H9 (cell line): ENCODE data around the gene ATG13. TPM values are rescaled to one million over a fixed set of nuclear protein-coding genes. Genes with fewer than 3 reads are reported as not detected.

Experiments used
- DNase-seq: peaks from one replicate; pipeline ENCODE4 v3.0.0-alpha.2; 2017
- H2AFZ ChIP-seq: one replicate; pipeline ENCODE4 v1.6.1; 2013; ENCODE audit warnings: mild to moderate bottlenecking, low read length, control low read depth, moderate library complexity
- H2AK5ac ChIP-seq: 2 replicates; pipeline ENCODE4 v1.6.1; 2013; ENCODE audit warnings: low read length, control low read depth, mixed read lengths; ENCODE audit not compliant: insufficient read length
- H2BK120ac ChIP-seq: one replicate; pipeline ENCODE4 v1.6.1; 2013; ENCODE audit warnings: low read depth, mild to moderate bottlenecking, low read length, control low read depth, inconsistent platforms; ENCODE audit not compliant: poor library complexity, severe bottlenecking
- H2BK12ac ChIP-seq: 2 replicates; pipeline ENCODE4 v1.6.1; 2013; ENCODE audit warnings: low read length, control low read depth, mixed read lengths, low read depth; ENCODE audit not compliant: insufficient read length
- H2BK15ac ChIP-seq: 2 replicates; pipeline ENCODE4 v1.6.1; 2013; ENCODE audit warnings: low read depth, low read length, control low read depth
- H2BK20ac ChIP-seq: one replicate; pipeline ENCODE4 v1.6.1; 2013; ENCODE audit warnings: low read depth, mild to moderate bottlenecking, low read length, control low read depth, inconsistent platforms; ENCODE audit not compliant: poor library complexity, severe bottlenecking
- H2BK5ac ChIP-seq: 2 replicates; pipeline ENCODE4 v1.6.1; 2013; ENCODE audit warnings: low read length, control low read depth, mixed read lengths; ENCODE audit not compliant: insufficient read length
- H3K14ac ChIP-seq: 2 replicates; pipeline ENCODE4 v1.6.1; 2013; ENCODE audit warnings: low read length, control low read depth; ENCODE audit not compliant: insufficient read depth
- H3K18ac ChIP-seq: 2 replicates; pipeline ENCODE4 v1.6.1; 2013; ENCODE audit warnings: low read depth, mild to moderate bottlenecking, mixed read lengths, low read length, control low read depth; ENCODE audit not compliant: insufficient read length
- H3K23ac ChIP-seq: 2 replicates; pipeline ENCODE4 v1.6.1; 2013; ENCODE audit warnings: low read length, control low read depth, mixed read lengths, low read depth; ENCODE audit not compliant: insufficient read length
- H3K23me2 ChIP-seq: 2 replicates; pipeline ENCODE4 v1.6.1; 2013; ENCODE audit warnings: low read depth, mild to moderate bottlenecking, mixed read lengths, low read length, control low read depth; ENCODE audit not compliant: insufficient read length, poor library complexity, severe bottlenecking
- H3K27ac ChIP-seq: 2 replicates; pipeline ENCODE4 v1.5.1; 2013; ENCODE audit warnings: low read length, control low read depth, mixed read lengths, low read depth; ENCODE audit not compliant: insufficient read length
- H3K27me3 ChIP-seq: 2 replicates; pipeline ENCODE4 v1.6.1; 2013; ENCODE audit warnings: low read length, control low read depth, inconsistent platforms; ENCODE audit not compliant: insufficient read depth
- H3K4ac ChIP-seq: 2 replicates; pipeline ENCODE4 v1.6.1; 2013; ENCODE audit warnings: low read depth, mild to moderate bottlenecking, control low read depth, inconsistent platforms, low read length, moderate library complexity
- H3K4me1 ChIP-seq: 2 replicates; pipeline ENCODE4 v1.6.1; 2013; ENCODE audit warnings: low read length, control low read depth, inconsistent platforms; ENCODE audit not compliant: insufficient read depth
- H3K4me2 ChIP-seq: 2 replicates; pipeline ENCODE4 v1.6.1; 2013; ENCODE audit warnings: low read length, control low read depth, mixed read lengths; ENCODE audit not compliant: insufficient read length, insufficient read depth
- H3K56ac ChIP-seq: 2 replicates; pipeline ENCODE4 v1.6.1; 2013; ENCODE audit warnings: low read depth, mild to moderate bottlenecking, mixed read lengths, low read length, control low read depth; ENCODE audit not compliant: insufficient read length
- H3K79me1 ChIP-seq: 2 replicates; pipeline ENCODE4 v1.6.1; 2013; ENCODE audit warnings: low read depth, mild to moderate bottlenecking, moderate library complexity, low read length, control low read depth, inconsistent platforms; ENCODE audit not compliant: insufficient read depth, poor library complexity, severe bottlenecking
- H3K79me2 ChIP-seq: 2 replicates; pipeline ENCODE4 v1.6.1; 2013; ENCODE audit warnings: low read length, control low read depth, inconsistent platforms; ENCODE audit not compliant: insufficient read depth
- H3K9ac ChIP-seq: 2 replicates; pipeline ENCODE4 v1.6.1; 2013; ENCODE audit warnings: low read length, control low read depth, mixed read lengths; ENCODE audit not compliant: insufficient read length; ENCODE audit errors: extremely low read depth
- H3K9me3 ChIP-seq: one replicate; pipeline ENCODE4 v1.6.1; 2013; ENCODE audit warnings: low read depth, low read length, inconsistent platforms; ENCODE audit not compliant: control insufficient read depth
- H3T11ph ChIP-seq: one replicate; pipeline ENCODE4 v1.6.1; 2013; ENCODE audit warnings: mild to moderate bottlenecking, low read length, control low read depth, inconsistent platforms
- H4K20me1 ChIP-seq: one replicate; pipeline ENCODE4 v1.6.1; 2013; ENCODE audit not compliant: control insufficient read depth, insufficient read length, insufficient read depth
- H4K5ac ChIP-seq: 2 replicates; pipeline ENCODE4 v1.6.1; 2013; ENCODE audit warnings: low read depth, mild to moderate bottlenecking, mixed read lengths, low read length, control low read depth; ENCODE audit not compliant: insufficient read length
- H4K8ac ChIP-seq: replicated peaks from 2 replicates; pipeline ENCODE4 v1.6.1; 2013; ENCODE audit warnings: low read length, control low read depth, mixed read lengths, low read depth; ENCODE audit not compliant: insufficient read length
- H4K91ac ChIP-seq: 2 replicates; pipeline ENCODE4 v1.6.1; 2013; ENCODE audit warnings: low read depth, mild to moderate bottlenecking, moderate library complexity, mixed read lengths, low read length, control low read depth; ENCODE audit not compliant: insufficient read length
- H3K27ac Mint-ChIP-seq, 3 experiments: 2 replicates in 2 of 3; 3 replicates in 1 of 3; pipeline ENCODE4 v1.8.0; 2020 to 2021; ENCODE audit warnings: mixed read lengths in 3 of 3, mild to moderate bottlenecking in 1 of 3, moderate library complexity in 1 of 3
- H3K27me3 Mint-ChIP-seq: 2 replicates; pipeline ENCODE4 v1.8.0; 2021; ENCODE audit warnings: low read depth, mild to moderate bottlenecking, moderate library complexity, mixed read lengths
- H3K36me3 Mint-ChIP-seq, 3 experiments: 2 replicates in 2 of 3; 3 replicates in 1 of 3; pipeline ENCODE4 v1.8.0; 2020 to 2021; ENCODE audit warnings: low read depth in 3 of 3, mixed read lengths in 3 of 3; ENCODE audit not compliant: insufficient read depth in 1 of 3
- H3K4me1 Mint-ChIP-seq, 2 experiments: 2 replicates each; pipeline ENCODE4 v1.8.0; 2020; ENCODE audit warnings: mixed read lengths in 2 of 2
- H3K4me3 Mint-ChIP-seq, 2 experiments: 2 replicates in 1 of 2; 3 replicates in 1 of 2; pipeline ENCODE4 v1.8.0; 2020 to 2021; ENCODE audit warnings: mild to moderate bottlenecking in 2 of 2, mixed read lengths in 2 of 2, moderate library complexity in 1 of 2
- H3K9me3 Mint-ChIP-seq, 2 experiments: 2 replicates in 1 of 2; 3 replicates in 1 of 2; pipeline ENCODE4 v1.8.0; 2020; ENCODE audit warnings: mild to moderate bottlenecking in 2 of 2, mixed read lengths in 2 of 2, moderate library complexity in 1 of 2
- WGBS: extraction: QIAGEN DNeasy Blood & Tissue Kit; methylation state at CpG from one replicate; pipeline ENCODE4 v1.1.7; 2013; ENCODE audit warnings: missing lambda C conversion rate, low lambda C conversion rate, mixed read lengths; ENCODE audit not compliant: insufficient read length; ENCODE audit errors: extremely low coverage; 5-methylcytosine and 5-hydroxymethylcytosine counted together
- total RNA-seq: library from RNA; stranded (reverse); gene quantifications from 2 replicates; pipeline ENCODE4 v1.2.1, GENCODE V29; 2021
- TF ChIP-seq, protein P1 (sequence below): fragments of 200-600 bp; sonication (generic); conservative IDR thresholded peaks from 3 replicates; pipeline ENCODE4 v1.8.0; 2021; ENCODE audit warnings: antibody characterized with exemption, mild to moderate bottlenecking

Gene ATG13
- total RNA-seq, 1 experiment from 2014 or later, result 79.1 TPM

DNA sequence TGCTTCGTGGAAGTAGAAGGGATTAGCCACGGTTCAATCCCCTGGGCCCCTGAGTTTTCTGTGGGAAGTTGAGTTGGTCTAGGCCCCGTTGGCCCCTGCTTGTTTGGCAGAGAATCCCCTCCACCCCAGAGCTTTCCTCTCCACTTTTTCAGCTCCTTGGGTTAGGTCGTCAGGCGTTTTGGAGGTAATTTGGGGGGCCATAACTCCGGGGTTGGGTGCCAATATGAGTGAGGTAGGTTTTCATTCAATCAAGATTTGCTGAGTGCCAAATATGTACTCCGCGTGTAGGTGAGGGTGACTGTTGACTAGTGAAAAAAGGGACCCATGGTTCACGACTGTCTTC, 590 bp downstream of the ATG13 start:
- H3K4me1 ChIP-seq, result no peaks in the 10 kb centered on the region
- H3K27ac Mint-ChIP-seq, result peak overlapping the region; percentile 100
- TF ChIP-seq, protein P1, sequence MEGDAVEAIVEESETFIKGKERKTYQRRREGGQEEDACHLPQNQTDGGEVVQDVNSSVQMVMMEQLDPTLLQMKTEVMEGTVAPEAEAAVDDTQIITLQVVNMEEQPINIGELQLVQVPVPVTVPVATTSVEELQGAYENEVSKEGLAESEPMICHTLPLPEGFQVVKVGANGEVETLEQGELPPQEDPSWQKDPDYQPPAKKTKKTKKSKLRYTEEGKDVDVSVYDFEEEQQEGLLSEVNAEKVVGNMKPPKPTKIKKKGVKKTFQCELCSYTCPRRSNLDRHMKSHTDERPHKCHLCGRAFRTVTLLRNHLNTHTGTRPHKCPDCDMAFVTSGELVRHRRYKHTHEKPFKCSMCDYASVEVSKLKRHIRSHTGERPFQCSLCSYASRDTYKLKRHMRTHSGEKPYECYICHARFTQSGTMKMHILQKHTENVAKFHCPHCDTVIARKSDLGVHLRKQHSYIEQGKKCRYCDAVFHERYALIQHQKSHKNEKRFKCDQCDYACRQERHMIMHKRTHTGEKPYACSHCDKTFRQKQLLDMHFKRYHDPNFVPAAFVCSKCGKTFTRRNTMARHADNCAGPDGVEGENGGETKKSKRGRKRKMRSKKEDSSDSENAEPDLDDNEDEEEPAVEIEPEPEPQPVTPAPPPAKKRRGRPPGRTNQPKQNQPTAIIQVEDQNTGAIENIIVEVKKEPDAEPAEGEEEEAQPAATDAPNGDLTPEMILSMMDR, result no peak
- peak overlapping the region; percentile 90 to 92 for H3K4me3 Mint-ChIP-seq
- WGBS, result no CpG with 5 or more reads among the region's 9 CpGs
- no peak overlapping the region for H3K56ac ChIP-seq
- H3K4me2 ChIP-seq, result peak overlapping the region; percentile 86
- peak overlapping the region; percentile 98 for H3K18ac ChIP-seq
- no peak overlapping the region for H2BK15ac ChIP-seq
- no peaks in the 10 kb centered on the region for H4K20me1 ChIP-seq
- H3K4ac ChIP-seq, result peak overlapping the region; percentile 79; the same call in 1 of the 2 replicates
- no peak overlapping the region for H2BK20ac ChIP-seq
- no peaks in the 10 kb centered on the region; the same call in 1 of the 2 replicates for H3K27me3 ChIP-seq
- H2AFZ ChIP-seq, result no peak overlapping the region
- H3K79me2 ChIP-seq, result peaks cover 7% of the 10 kb centered on the region; the same call in 1 of the 2 replicates
- H3K27ac ChIP-seq, result peak overlapping the region; percentile 81
- peaks cover 22 to 23% of the 10 kb centered on the region in 2 experiments for H3K4me1 Mint-ChIP-seq
- no peak overlapping the region for H2BK120ac ChIP-seq
- no peaks in the 10 kb centered on the region for H3K9me3 ChIP-seq
- H3K9ac ChIP-seq, result peak overlapping the region; percentile 100
- H2BK12ac ChIP-seq, result no peak overlapping the region
- H3K36me3 Mint-ChIP-seq, result peaks cover 9 to 21% (median 18%) of the 10 kb centered on the region in 3 experiments; a peak in 6 of 7 replicates
- no peak overlapping the region for H4K5ac ChIP-seq
- H3K23ac ChIP-seq, result no peak overlapping the region
- H3K14ac ChIP-seq, result peak overlapping the region; percentile 100; the same call in 1 of the 2 replicates
- no peak overlapping the region for H3T11ph ChIP-seq
- no peak for DNase-seq
- H2AK5ac ChIP-seq, result no peak overlapping the region
- no peak overlapping the region for H2BK5ac ChIP-seq
- no peaks in the 10 kb centered on the region for H3K9me3 Mint-ChIP-seq
- no peak overlapping the region for H4K8ac ChIP-seq
- H3K23me2 ChIP-seq, result peaks cover 10% of the 10 kb centered on the region
- H4K91ac ChIP-seq, result peak overlapping the region; percentile 87
- H3K79me1 ChIP-seq, result no peaks in the 10 kb centered on the region
- H3K27me3 Mint-ChIP-seq, result no peaks in the 10 kb centered on the region
